GM12873 (cell line): ENCODE data around the gene SOBP.

Source experiments
- CTCF ChIP-seq: IDR thresholded peaks from 2 replicates; pipeline ENCODE4 v1.5.1; 2012; ENCODE audit warnings: low read depth, mild to moderate bottlenecking, moderate library complexity, low read length, control low read depth; ENCODE audit not compliant: insufficient read depth; ENCODE audit errors: missing control alignments

Gene SOBP

GRCh38 chr6:107689190-107689589 is 199.3 kb downstream of the SOBP start:
- TF ChIP-seq CTCF: no peak

GRCh38 chr6:107689951-107690642 is 200.2 kb downstream of the SOBP start:
- TF ChIP-seq CTCF: no peak

- no peak for TF ChIP-seq CTCF
These were observed 200.7 kb downstream of the SOBP start for GRCh38 chr6:107690643-107691061.

DNA sequence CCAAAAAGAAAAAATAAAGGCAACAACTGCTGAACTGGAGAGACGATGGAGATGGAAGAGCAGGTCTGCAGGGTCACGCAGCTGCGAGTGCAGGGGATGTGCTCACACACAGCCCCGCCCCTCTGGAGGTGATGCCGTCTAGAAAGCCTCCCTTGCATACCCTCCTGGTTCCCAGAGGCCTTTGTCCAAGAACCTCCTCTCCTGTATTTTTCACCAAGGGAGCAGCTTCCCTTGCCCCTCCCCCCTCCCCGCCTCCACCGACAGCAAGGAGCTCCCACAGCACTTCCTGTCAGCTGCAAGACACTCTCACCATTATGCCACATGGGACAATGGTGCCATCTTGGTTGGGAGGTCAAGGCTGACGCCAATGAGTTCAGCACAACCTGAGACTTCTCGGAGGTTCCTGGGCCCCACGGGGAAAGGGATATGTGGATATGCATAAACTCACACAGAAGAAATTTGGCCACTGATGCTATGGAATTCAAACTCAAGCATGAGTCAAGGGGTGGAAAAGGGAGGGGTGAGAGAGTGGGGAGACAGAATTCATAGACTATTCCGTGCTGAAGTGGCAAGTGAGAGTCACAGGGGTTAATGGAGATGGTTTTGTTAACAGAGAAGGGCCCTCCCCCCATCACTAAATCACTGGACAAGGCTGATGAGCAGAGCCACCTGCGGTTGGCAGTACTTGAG is 201.3 kb downstream of the SOBP start:
- TF ChIP-seq CTCF: no peak

DNA sequence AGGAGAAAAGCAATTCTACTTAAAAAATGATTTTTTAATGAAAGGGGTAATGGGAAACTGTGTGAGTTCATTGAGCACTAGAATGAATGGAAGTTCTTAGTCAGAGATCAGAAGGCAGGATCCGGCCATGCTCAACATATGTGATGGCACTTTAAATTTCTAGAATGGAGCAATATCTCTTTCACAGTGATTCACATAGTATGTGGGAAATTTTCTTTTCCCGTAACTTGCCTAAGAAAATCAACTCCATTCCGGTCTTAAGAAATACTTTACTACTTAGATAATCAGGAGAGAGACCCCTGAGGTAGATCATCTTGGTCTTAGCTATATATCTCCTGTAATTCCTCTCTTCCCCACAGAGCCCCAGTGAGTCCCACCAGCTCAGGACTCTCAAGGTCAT is 202.4 kb downstream of the SOBP start:
- no peak for TF ChIP-seq CTCF

GRCh38 chr6:107695061-107695720 is 205.3 kb downstream of the SOBP start:
- TF ChIP-seq CTCF: no peak

- TF ChIP-seq CTCF: no peak
These were observed 207.8 kb downstream of the SOBP start for GRCh38 chr6:107697682-107698081.
